RKO (cell line): Measurements from ENCODE around the gene PBX3.
A peak's percentile ranks its signal among the peaks of the same experiment; 100 is the strongest.

Experiments used
- DNase-seq: peaks from one replicate; pipeline ENCODE4 v3.0.0-alpha.2; 2016; ENCODE audit warnings: low spot score

The PBX3 gene

GRCh38 chr9:125867751-125868415, 120.7 kb downstream of the PBX3 start:
- no peak for DNase-seq

GRCh38 chr9:125878164-125878631, 131.0 kb downstream of the PBX3 start:
- DNase-seq: peak; percentile 28

- no peak for DNase-seq
Observed at GRCh38 chr9:125881042-125881441, 133.9 kb downstream of the PBX3 start.

- no peak for DNase-seq
Observed at GRCh38 chr9:125883565-125884217, 136.5 kb downstream of the PBX3 start.

GRCh38 chr9:125884218-125884595, 137.0 kb downstream of the PBX3 start:
- DNase-seq: no peak

- no peak for DNase-seq
Observed at GRCh38 chr9:125885405-125886034, 138.3 kb downstream of the PBX3 start.

- DNase-seq: no peak
Observed at GRCh38 chr9:125886365-125886764, 139.2 kb downstream of the PBX3 start.

GRCh38 chr9:125887172-125887571, 140.0 kb downstream of the PBX3 start:
- no peak for DNase-seq

- no peak for DNase-seq
Observed at GRCh38 chr9:125888211-125888610, 141.0 kb downstream of the PBX3 start.

GRCh38 chr9:125889112-125889475, 141.9 kb downstream of the PBX3 start:
- no peak for DNase-seq

- DNase-seq: no peak
Observed at GRCh38 chr9:125889476-125890419, 142.6 kb downstream of the PBX3 start.

GRCh38 chr9:125890826-125891225, 143.7 kb downstream of the PBX3 start:
- no peak for DNase-seq

GRCh38 chr9:125893277-125893676, 146.1 kb downstream of the PBX3 start:
- DNase-seq: no peak

GRCh38 chr9:125894566-125894965, 147.4 kb downstream of the PBX3 start:
- no peak for DNase-seq

- no peak for DNase-seq
Observed at GRCh38 chr9:125896404-125896803, 149.2 kb downstream of the PBX3 start.

- no peak for DNase-seq
Observed at GRCh38 chr9:125896964-125897363, 149.8 kb downstream of the PBX3 start.

- DNase-seq: no peak
Observed at GRCh38 chr9:125897481-125897880, 150.3 kb downstream of the PBX3 start.

GRCh38 chr9:125902214-125902613, 155.0 kb downstream of the PBX3 start:
- no peak for DNase-seq

GRCh38 chr9:125902831-125903512, 155.8 kb downstream of the PBX3 start:
- no peak for DNase-seq

GRCh38 chr9:125904155-125904851, 157.1 kb downstream of the PBX3 start:
- DNase-seq: no peak

GRCh38 chr9:125906144-125906543, 159.0 kb downstream of the PBX3 start:
- DNase-seq: no peak
